Measurements from ENCODE around the gene SETDB1. TPM values are rescaled to one million over a fixed set of nuclear protein-coding genes. Genes with fewer than 3 reads are reported as not detected.
A peak's percentile ranks its signal among the peaks of the same experiment; 100 is the strongest.

SETDB1 gene
- total and polyA plus RNA-seq, 2 of the 13 experiments (the other 11 are each of a cell fraction or from before 2014, with no cell fraction given): 33.1 to 34.6 TPM

- no peak for TF ChIP-seq TRAFD1 (CRISPR knock-in tag; IDR thresholded peaks at IDR 0.05; ENCODE audit: borderline replicate concordance)
- no peak for TF ChIP-seq NCOA5 (CRISPR knock-in tag; IDR thresholded peaks at IDR 0.05)
- TF ChIP-seq ZNF326 (CRISPR knock-in tag; IDR thresholded peaks at IDR 0.05; ENCODE audit: borderline replicate concordance): no peak
- 0 out of 2 replicates have a peak, but pooled peaks have one; percentile 44 for TF ChIP-seq HNRNPL (IDR thresholded peaks at IDR 0.05; ENCODE audit: low read depth, low read length)
- no peak for TF ChIP-seq MED13 (CRISPR knock-in tag; IDR thresholded peaks at IDR 0.05)
- no peak for TF ChIP-seq ZNF407 (CRISPR knock-in tag; IDR thresholded peaks at IDR 0.05; ENCODE audit: not compliant biosample characterization)
- no peak for TF ChIP-seq PLSCR1 (CRISPR knock-in tag; IDR thresholded peaks at IDR 0.05; ENCODE audit: borderline replicate concordance)
- TF ChIP-seq FOXP4 (CRISPR knock-in tag; IDR thresholded peaks at IDR 0.05): no peak; the same call in 1 of the 2 replicates
- TF ChIP-seq REXO4 (CRISPR knock-in tag; IDR thresholded peaks at IDR 0.05; ENCODE audit: borderline replicate concordance): no peak
- TF ChIP-seq PRDM15 (CRISPR knock-in tag; IDR thresholded peaks at IDR 0.05): no peak
Measured at GRCh38 chr1:150981805-150982712, 55.9 kb downstream of the SETDB1 start, which contains the start of gene ANXA9 (continued).
